GM12864 (cell line): ENCODE measurements around the gene PLD1.

Experiments used
- DNase-seq: peaks from one replicate; pipeline ENCODE4 v3.0.0-alpha.2; 2011; ENCODE audit warnings: low read depth
- H3K4me3 ChIP-seq: 2 replicates; pipeline ENCODE4 v1.5.1; 2011; ENCODE audit warnings: mild to moderate bottlenecking, low read depth, low read length, control low read depth
- CTCF ChIP-seq: IDR thresholded peaks from 2 replicates; pipeline ENCODE4 v1.5.1; 2011; ENCODE audit warnings: low read depth, mild to moderate bottlenecking, moderate library complexity, low read length, control low read depth, inconsistent platforms; ENCODE audit errors: missing control alignments

The PLD1 gene

GRCh38 chr3:171736556-171736955 is 73.7 kb downstream of the PLD1 start:
- TF ChIP-seq CTCF: no peak
- no peak overlapping the region for H3K4me3 ChIP-seq
- DNase-seq: no peak

- no peak for DNase-seq
- H3K4me3 ChIP-seq: no peak overlapping the region
- no peak for TF ChIP-seq CTCF
These were observed 76.7 kb downstream of the PLD1 start for GRCh38 chr3:171733561-171733960.

- no peak for DNase-seq
- no peak for TF ChIP-seq CTCF
- H3K4me3 ChIP-seq: no peak overlapping the region
These were observed 77.5 kb downstream of the PLD1 start for GRCh38 chr3:171732756-171733155.

- no peak for TF ChIP-seq CTCF
- no peak for DNase-seq
- H3K4me3 ChIP-seq: no peak overlapping the region
These were observed 78.6 kb downstream of the PLD1 start for GRCh38 chr3:171731691-171732090.

- no peak for DNase-seq
- no peak for TF ChIP-seq CTCF
- no peak overlapping the region for H3K4me3 ChIP-seq
These were observed 80.6 kb downstream of the PLD1 start for GRCh38 chr3:171729452-171730334.

- no peak overlapping the region for H3K4me3 ChIP-seq
- DNase-seq: no peak
- no peak for TF ChIP-seq CTCF
These were observed 83.0 kb downstream of the PLD1 start for GRCh38 chr3:171727288-171727687.
